ENCODE results near the gene BTBD2.

BTBD2 gene

DNA sequence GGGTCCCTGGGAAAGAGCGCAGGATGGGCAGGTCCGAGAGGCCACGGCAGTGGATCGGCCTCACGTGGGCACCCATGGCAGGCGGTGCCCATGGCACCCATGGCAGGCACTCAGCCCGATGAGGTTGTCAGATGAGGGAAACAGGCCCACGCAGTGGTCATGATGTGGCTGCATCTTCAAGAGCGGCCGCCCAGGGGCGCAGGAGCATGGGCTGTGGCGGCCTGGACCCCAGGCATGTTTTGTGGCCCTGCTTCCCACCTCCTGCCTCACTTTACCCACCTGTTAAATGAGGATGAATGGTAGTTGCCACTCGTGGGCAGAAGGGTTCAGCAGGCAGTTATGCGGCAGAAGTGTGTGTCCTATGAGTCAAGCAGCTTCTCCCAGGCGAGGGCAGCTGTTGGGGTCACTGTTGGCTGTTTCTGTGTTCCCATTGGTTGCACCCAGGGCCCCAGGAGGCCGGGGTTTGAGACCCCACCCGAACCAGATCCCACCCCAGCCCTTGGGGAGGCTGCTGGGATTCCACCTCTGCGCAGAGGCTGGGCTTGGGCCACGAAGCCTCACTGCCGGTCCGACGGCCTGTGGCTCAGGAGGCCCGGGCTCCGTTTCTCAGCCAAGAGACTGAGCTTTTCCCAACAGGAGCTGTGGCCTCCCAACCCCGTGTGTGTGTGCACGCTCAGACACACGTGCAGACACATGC, 44.6 kb downstream of the BTBD2 start:
- no peak for DNase-seq (ENCODE audit: low spot score)
- Histone ChIP-seq H3K36me3 (ENCODE audit: low read depth) (peaks cover 18% of the 10 kb centered on the region), H3K4me1 (ENCODE audit: insufficient read depth, poor library complexity, severe bottlenecking) (peaks cover 6% of the 10 kb centered on the region), H3K27me3 (ENCODE audit: insufficient read depth, poor library complexity, severe bottlenecking) (no peaks in the 10 kb centered on the region), H3K27ac (ENCODE audit: poor library complexity, severe bottlenecking) (peak overlapping the region; percentile 32), H3K4me3 (ENCODE audit: severe bottlenecking) (no peak overlapping the region), H3K9me3 (ENCODE audit: severe bottlenecking) (no peaks in the 10 kb centered on the region)
- TF ChIP-seq, protein P1, sequence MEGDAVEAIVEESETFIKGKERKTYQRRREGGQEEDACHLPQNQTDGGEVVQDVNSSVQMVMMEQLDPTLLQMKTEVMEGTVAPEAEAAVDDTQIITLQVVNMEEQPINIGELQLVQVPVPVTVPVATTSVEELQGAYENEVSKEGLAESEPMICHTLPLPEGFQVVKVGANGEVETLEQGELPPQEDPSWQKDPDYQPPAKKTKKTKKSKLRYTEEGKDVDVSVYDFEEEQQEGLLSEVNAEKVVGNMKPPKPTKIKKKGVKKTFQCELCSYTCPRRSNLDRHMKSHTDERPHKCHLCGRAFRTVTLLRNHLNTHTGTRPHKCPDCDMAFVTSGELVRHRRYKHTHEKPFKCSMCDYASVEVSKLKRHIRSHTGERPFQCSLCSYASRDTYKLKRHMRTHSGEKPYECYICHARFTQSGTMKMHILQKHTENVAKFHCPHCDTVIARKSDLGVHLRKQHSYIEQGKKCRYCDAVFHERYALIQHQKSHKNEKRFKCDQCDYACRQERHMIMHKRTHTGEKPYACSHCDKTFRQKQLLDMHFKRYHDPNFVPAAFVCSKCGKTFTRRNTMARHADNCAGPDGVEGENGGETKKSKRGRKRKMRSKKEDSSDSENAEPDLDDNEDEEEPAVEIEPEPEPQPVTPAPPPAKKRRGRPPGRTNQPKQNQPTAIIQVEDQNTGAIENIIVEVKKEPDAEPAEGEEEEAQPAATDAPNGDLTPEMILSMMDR (IDR thresholded peaks at IDR 0.05; ENCODE audit: poor library complexity, severe bottlenecking): no peak
- 0 out of 3 replicates have a peak, but pooled peaks have one; percentile 8 for ATAC-seq (ENCODE audit: low read depth)

DNA sequence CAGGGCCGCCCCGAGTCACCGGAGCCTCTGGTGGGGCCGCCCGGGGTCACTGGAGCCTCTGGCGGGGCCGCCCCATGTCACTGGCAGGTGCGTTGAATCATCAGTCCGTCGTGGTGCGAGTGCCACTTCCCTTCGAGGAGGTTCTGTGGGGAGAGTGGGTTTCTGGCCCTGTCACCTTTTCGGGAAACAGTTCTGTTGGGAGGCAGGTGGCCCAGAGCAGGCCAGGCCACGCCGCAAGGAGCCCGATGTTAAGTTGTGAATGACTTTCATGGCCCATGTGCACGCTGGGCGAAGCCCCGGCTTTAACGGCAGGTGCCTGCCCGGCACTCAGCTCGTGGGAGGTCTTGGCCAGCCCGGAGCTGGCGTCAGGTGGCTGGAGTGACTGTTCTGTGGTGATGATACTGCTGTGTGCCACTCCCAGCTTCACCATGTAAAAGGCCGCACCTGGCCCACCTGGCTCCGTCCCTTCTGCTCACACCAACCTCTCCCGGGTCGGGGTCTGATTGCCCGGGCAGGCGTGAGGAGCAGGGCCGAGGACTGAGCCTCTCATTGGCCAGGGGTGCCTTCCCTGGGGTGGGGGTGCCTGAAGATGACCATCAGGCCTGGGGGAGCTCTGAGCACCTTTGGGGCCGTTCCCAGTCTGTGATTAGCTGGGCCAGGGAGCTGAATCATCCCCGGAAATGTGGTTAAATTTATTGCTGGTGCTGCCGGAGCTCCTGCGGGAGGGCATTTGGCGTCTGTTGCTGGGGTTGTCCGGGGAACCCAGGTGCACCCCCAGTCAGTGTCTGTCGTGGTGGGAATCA, 45.3 kb downstream of the BTBD2 start:
- no peaks in the 10 kb centered on the region for H3K27me3 ChIP-seq (ENCODE audit: insufficient read depth, poor library complexity, severe bottlenecking)
- no peaks in the 10 kb centered on the region for H3K9me3 ChIP-seq (ENCODE audit: severe bottlenecking)
- H3K27ac ChIP-seq (ENCODE audit: poor library complexity, severe bottlenecking): peak overlapping the region; percentile 32
- peaks cover 6% of the 10 kb centered on the region for H3K4me1 ChIP-seq (ENCODE audit: insufficient read depth, poor library complexity, severe bottlenecking)
- DNase-seq (ENCODE audit: low spot score): no peak
- peak; percentile 81 for ATAC-seq (ENCODE audit: low read depth)
- no peak overlapping the region for H3K4me3 ChIP-seq (ENCODE audit: severe bottlenecking)
- peaks cover 13% of the 10 kb centered on the region for H3K36me3 ChIP-seq (ENCODE audit: low read depth)
- TF ChIP-seq, protein P1 (IDR thresholded peaks at IDR 0.05; ENCODE audit: poor library complexity, severe bottlenecking): no peak

DNA sequence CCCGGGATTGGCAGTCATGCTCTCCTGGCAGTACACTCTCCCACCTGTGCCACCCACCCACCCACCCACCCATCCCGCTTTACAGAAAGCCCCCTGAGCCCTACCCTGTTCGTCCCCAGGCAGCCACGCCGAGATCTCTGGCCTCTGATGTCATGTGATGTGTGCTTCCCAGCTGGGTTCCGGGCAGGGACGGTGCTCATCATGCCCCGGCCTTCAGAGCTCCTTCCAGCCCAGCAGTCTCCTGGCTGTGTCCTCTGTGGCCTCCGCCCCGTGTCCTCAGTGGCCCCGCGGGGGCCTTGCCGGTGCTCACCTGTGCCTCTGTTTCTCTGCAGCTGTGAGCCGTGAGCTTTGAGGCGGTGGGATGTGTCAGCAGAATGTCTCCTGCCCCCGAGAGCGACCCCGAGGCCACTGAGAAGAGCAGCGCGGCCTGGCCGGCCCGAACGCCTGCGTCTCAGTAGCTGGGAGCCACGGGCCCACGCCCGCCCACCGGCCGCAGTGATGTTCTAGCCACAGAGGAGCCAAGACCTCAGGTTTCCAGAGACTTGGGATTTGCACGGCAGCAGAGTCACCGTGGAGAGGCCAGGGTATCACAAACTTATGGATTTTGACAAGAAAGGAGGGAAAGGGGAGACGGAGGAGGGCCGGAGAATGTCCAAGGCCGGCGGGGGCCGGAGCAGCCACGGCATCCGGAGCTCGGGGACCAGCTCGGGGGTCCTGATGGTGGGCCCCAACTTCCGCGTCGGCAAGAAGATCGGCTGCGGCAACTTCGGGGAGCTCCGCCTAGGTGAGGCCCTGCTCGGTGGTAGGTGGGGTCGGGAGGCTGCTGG, 46.1 kb downstream of the BTBD2 start:
- Histone ChIP-seq H3K36me3 (ENCODE audit: low read depth) (peaks cover 9% of the 10 kb centered on the region), H3K9me3 (ENCODE audit: severe bottlenecking) (no peaks in the 10 kb centered on the region), H3K4me3 (ENCODE audit: severe bottlenecking) (no peak overlapping the region), H3K4me1 (ENCODE audit: insufficient read depth, poor library complexity, severe bottlenecking) (peaks cover 6% of the 10 kb centered on the region), H3K27me3 (ENCODE audit: insufficient read depth, poor library complexity, severe bottlenecking) (no peaks in the 10 kb centered on the region), H3K27ac (ENCODE audit: poor library complexity, severe bottlenecking) (no peak overlapping the region)
- DNase-seq (ENCODE audit: low spot score) (no peak), ATAC-seq (ENCODE audit: low read depth) (no peak)
- TF ChIP-seq, protein P1 (IDR thresholded peaks at IDR 0.05; ENCODE audit: poor library complexity, severe bottlenecking): no peak

DNA sequence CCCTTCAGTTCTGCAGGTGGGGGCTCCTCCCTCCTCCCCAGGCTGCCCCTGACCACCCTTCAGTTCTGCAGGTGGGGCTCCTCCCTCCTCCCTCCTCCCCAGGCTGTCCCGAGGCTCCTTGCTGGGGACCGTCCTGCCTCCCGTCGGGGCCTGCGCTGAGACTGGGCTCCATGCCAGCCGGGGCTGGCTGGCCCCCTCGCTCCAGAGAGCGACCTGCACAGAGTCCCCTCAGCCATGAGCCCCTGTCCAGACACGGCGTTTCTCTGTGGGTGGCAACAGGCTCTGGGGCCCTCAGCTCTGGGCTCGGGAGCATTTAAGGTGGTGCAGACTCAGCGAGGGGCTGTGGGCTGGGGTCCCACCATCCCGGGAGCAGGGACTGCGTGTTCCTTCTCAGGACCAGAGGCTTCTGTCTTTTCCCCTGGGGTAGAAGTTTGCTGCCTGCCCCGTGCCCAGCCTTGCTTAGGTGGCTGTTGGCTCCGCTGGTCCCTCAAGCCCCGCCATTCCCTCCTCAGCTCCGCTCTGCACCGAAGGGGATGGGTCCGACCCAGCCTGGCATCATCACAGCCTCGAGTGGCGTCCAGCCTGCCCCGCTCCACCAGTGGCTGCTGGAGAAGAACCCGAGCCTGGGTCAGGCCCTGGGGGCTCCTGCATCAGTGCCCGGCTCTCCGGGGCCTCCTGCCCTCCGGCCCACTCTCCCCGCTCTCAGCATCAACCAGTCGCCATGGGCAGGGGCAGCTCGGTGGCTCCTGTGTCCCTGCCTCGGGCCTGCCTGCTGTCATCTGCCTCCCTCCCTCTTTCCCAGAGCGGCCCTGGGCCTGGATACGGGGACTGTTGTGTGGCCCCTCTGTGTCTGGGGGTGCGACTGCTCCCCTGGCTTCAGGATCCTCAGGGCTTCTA, 47.0 kb downstream of the BTBD2 start:
- Histone ChIP-seq H3K27me3 (ENCODE audit: insufficient read depth, poor library complexity, severe bottlenecking) (no peaks in the 10 kb centered on the region), H3K27ac (ENCODE audit: poor library complexity, severe bottlenecking) (no peak overlapping the region), H3K4me1 (ENCODE audit: insufficient read depth, poor library complexity, severe bottlenecking) (peaks cover 6% of the 10 kb centered on the region), H3K9me3 (ENCODE audit: severe bottlenecking) (no peaks in the 10 kb centered on the region), H3K36me3 (ENCODE audit: low read depth) (peaks cover 9% of the 10 kb centered on the region), H3K4me3 (ENCODE audit: severe bottlenecking) (no peak overlapping the region)
- no peak for ATAC-seq (ENCODE audit: low read depth)
- no peak for DNase-seq (ENCODE audit: low spot score)
- TF ChIP-seq, protein P1 (IDR thresholded peaks at IDR 0.05; ENCODE audit: poor library complexity, severe bottlenecking): no peak

All from RWPE2 (cell line).